Stimulated activated CD8-positive, alpha-beta memory T cell treated with anti-CD3 and anti-CD28 coated beads, Interleukin-12 subunit alpha, Interleukin-12 subunit beta, amount 100 ng/mL, for 4 hours (primary cell): Measurements from ENCODE around the gene SLC66A2.
"Not testable (repeated sequence)": the region's sequence is repeated elsewhere in the genome, so short reads cannot be mapped to it uniquely, and the experiment has no call there.

Source experiments
- DNase-seq: peaks from one replicate; pipeline ENCODE4 v3.0.0-alpha.2; 2020; ENCODE audit warnings: low read depth

The SLC66A2 gene

DNA sequence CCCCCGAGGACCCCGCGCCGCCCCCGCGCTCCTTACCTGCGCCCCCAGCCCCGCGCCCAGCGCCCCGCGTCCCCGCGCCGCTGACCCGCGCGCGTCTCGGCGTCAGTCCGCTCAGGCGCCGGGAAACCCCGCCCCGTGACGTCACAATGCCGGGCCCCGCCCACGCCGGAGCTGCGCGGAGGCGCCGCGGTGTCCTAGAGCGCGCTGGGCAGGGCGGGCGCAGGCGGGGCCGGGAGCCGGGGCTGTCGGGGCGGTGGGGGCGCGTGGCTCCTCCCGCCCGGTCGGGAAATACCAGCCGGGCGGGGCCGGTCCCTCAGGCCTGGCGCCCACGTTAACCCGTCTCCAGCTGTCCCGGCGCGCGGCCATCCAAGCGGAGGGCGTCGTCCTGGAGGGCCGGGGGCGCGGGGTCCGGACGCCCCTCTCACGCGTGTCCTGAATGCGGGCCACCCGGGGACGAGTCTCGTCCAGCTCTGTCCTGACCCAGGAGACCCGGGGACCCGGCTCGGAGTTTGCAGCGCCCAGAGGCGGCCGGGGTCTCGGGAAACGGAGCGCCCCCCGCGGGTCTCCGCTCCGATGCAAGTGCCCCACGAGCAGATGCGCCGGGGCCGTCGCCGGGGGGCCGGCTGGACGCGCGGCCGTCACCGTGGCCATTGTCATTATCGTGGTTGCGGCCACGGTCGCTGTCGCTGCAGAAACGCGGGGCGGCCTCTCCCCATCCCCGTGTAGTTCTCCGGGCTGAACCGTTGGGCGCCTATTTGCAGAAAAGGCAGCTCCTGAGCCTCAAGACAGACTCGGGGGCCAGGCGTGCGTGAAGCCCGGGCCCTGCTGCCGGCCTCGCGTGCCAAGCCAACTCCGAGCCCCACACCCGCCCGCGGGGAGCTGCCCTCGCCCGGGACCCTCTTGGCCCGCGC lies at the start of gene SLC66A2:
SLC66A2 (minus strand) TSS at position 109 of the 911 bp plus-strand sequence. CDS start 727 bp downstream, outside the sequence.
- DNase-seq: peak; percentile 92

DNA sequence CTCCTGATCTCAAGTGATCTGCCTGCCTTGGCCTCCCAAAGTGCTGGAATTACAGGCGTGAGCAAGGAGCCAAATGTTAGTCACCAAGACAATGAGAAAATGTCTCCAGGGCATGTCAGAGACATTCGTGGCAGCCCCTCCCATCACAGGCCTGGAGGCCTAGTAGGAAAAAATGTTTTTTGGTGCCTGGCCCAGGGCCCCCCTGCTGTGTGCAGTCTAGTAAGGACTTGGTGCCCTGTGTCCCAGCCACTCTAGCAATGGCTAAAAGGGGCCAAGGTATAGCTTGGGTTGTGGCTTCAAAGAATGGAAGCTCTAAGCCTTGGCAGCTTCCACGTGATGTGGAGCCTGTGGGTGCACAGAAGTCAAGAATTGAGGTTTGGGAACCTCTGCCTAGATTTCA lies 49.4 kb upstream of the SLC66A2 start:
- no peak for DNase-seq

DNA sequence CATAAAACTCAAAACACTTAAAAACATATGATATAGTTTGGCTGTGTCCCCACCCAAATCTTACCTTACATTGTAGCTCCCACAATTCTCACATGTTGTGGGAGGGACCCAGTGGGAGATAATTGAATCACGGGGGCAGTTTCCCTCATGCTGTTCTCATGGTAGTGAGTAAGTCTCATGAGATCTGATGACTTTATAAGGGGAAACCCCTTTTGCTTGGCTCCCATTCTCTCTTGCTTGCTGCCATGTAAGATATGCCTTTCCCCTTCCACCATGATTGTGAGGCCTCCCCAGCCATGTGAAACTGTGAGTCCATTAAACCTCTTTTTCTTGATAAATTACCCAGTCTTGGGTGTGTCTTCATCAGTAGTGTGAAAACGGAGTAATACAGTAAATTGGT lies 48.2 kb upstream of the SLC66A2 start:
- not testable (repeated sequence) for DNase-seq

DNA sequence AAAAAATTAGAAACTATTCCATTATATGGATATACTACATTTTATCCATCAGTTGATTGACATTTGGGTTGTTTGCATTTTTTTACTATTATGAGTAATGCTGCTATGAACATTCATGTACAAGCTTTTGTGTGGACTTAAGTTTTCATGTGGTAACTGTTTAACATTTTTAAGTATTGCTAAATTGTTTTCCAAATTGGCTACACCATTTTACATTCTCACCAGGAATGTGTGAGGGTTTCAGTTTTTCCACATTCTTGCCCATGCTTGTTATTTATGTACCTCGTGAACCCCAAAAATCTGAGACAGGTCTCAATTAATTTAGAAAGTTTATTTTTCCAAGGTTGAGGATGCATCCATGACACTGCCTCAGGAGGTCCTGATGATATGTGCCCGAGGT lies 40.0 kb upstream of the SLC66A2 start:
- DNase-seq: no peak

DNA sequence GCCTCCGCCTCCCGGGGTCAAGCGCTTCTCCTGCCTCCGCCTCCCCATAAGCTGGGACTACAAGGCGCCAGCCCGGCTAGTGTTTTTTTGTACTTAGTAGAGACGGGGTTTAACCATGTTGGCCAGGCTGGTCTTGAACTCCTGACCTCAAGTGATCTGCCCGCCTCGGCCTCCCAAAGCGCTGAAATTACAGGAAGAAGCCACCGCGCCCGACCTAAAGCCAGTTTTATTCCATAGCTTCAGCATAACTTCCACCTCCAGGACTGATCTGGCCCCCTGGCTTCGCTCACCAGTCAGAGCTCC lies 37.7 kb upstream of the SLC66A2 start:
- DNase-seq: no peak

DNA sequence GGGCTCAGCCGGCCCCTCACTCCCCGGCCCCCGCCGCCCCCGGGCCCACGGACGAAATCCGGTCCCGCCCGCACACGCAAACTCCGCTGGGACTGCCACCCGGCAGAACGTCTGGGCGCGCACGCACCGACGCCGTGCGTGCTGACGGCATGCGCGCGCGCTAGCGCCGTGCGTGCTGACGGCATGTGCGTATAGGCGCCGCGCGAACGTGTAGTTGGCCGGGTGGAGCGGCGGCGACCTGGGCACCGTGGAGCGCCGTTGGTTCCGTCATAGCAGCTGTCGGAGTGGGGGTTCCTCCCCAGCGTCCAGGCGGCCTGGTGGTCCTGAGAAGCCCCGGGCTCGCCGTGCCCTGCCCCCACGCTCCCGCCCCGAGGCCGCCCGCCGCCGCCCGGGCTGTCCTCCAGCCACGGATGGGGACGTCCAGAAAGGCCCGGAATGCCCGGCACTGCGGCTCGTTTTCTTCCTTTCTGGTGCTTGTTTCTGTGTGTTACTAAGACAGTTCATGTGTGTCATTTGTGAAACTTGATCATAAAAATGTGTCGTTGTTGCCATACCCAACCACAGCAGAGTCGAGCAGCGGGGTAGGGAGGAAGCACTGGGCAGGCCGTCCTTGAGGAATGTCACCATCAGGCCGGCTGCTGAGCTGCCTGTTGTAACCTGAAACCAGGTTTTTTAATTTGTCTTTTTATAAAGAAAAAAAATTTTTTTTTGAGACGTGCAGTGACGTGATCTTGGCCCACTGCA lies 37.2 kb upstream of the SLC66A2 start, which contains the start of gene TXNL4A:
TXNL4A (minus strand) TSS at position 113 of the 744 bp plus-strand sequence. CDS start 171 bp downstream, outside the sequence.
- DNase-seq: peak; percentile 80

DNA sequence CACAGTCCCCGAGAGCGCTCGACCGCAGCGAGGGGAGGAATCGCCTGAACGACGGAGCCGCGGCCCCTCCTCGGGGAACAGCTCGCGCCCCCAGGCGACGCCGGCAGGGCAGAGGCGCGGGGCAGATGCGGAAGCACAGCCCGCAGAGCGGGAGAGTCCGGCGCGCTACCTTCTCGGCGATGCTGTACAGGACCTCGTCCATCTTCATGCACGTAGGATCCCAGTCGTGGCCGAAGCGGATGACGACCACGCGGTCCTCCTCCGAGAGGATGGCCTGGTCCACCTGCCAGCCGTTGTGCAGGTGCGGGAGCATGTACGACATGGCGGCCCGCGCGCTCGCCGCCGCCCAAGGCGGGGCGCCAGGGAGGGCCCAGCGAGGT lies 36.6 kb upstream of the SLC66A2 start:
- DNase-seq: peak; percentile 42

DNA sequence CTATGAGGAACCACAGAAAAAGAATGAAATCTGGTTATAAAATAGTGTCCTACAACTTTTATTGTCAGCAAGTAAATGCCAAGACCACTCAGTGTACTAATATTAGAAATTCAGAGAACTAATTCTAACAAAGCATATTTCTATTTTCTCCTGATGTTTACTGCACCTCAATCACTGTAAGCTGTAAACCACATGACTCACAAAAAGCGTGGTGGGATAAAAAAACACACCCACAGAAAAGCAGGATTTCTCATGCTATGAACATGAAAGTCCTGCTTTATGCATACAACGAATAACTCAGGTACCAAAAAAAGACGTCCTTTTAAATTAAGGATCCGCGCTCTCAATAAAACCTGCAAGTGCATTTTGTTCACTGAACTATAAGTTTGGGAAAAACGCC lies 36.1 kb upstream of the SLC66A2 start:
- DNase-seq: no peak

DNA sequence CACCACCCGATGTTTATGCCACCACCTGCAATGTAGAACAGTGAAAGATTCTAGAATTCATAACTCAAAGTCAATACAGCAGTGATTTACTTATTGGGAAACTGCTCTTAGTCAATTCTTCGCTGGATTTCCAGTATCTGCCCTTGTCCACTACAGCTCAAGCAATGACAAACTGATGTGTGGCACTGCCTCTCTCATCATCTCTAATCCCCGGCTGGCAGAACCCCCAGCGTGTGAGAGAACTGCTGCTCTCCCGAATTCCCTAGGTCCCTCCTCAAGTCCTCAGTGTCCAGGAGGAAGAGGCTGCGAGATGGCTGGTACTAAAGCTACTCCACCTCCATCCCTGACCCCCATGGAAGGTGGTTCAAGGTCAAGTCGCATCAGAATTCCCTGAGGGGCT lies 35.3 kb upstream of the SLC66A2 start:
- no peak for DNase-seq

DNA sequence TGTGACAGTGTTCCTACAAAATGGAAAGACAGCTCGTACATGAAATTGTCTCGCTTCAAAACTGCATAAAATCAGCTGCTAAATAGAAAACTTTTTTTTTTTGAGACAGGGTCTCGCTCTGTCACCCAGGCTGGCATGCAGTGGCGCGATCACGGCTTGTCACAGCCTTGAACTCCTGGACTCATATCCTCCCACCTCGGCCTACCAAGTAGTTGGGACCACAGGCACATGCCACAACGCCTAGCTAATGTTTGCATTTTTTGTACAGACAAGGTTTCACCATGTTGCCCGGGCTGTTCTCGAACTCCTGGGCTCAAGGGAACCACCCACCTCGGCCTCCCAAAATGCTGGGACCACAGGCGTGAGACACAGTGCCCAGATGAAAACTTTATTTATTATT lies 33.7 kb upstream of the SLC66A2 start:
- DNase-seq: no peak

DNA sequence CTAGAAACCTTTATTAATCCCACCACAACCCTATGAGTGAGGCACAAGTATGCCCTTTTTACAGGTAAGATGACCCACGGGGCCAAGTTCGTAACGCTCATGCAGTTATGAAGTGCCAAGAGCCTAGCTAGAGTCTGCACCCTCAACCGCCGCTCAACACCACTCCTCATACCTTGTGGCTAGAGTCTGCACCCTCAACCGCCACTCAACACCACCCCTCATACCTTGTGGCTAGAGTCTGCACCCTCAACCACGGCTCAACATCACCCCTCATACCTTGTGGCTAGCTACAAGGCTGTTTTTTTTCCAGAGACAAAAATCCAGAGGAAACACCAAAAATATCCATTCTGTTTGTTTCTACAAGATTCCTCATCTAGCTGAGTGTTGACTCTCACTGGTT lies 32.3 kb upstream of the SLC66A2 start:
- no peak for DNase-seq

DNA sequence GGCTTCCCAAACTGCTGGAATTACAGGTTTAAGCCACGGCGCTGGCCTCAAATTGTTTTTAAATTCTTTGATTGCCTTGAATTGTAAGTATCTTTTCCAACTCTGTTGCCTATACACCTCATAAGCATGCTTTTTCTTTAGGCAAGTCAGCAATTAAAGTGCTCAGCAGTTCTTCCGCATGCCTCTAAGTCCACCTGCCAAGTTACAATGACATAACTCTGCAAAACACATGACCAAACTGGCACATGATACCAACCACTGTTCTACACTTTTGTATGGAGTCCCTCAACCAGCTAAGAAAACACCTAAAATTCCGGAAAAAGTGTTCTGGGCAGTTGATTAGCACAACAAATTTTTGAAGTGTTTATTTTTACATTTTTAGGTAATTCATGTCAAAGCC lies 31.8 kb upstream of the SLC66A2 start:
- DNase-seq: no peak

DNA sequence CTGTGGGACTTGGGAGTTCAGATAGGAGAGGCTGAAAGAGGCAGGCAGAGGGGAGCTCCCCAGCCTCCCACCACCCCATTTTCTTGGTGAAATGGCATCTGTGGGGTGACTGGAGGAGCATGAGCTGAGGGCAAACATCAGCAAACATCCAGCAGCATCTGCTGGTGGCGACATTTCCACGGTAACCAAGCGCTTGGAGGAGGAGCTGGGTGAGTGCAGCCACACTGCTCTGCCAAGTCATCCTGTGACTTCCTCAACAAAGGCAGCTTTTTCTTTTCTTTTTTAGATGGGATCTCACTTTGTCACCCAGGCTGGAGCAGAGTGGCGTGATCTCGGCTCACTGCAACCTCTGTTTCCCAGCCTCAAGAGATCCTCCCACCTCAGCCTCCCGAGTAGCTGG lies 31.3 kb upstream of the SLC66A2 start:
- DNase-seq: no peak

DNA sequence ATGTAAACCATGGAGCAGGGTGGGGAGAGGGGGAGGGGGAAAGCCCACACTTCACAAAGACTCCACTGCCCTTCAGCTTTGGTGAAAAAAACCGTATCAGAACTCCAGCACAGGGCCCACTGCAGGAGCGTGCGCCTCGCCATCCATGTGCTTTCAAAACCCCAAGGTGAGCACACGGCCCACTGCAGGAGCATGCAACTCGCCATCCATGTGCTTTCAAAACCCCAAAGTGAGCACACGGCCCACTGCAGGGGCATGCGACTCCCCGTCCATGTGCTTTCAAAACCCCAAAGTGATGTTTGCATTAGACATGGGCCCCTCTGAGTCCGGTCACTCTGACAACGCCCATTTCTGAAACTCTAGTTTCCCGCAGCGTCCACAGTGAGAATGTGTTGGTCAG lies 29.1 kb upstream of the SLC66A2 start:
- DNase-seq: no peak

DNA sequence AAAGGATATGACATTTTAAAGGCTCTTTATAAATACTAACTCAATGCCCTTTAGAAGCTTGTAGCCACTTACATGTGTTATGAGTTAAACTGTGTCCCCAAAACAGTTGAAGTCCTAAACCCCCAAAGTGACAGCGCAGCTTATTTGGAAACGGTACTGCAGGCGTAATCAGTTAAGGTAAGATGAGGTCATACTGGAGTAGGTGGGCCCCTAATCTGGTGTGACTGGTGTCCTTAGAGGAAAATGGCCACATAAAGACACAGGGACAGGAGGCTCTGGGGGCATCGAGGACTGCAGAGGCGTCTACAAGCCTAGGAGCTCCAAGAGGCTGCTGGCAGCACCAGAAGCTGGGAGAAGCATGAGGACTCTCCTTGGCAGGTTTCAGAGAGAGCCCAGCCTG lies 28.4 kb upstream of the SLC66A2 start:
- DNase-seq: no peak

DNA sequence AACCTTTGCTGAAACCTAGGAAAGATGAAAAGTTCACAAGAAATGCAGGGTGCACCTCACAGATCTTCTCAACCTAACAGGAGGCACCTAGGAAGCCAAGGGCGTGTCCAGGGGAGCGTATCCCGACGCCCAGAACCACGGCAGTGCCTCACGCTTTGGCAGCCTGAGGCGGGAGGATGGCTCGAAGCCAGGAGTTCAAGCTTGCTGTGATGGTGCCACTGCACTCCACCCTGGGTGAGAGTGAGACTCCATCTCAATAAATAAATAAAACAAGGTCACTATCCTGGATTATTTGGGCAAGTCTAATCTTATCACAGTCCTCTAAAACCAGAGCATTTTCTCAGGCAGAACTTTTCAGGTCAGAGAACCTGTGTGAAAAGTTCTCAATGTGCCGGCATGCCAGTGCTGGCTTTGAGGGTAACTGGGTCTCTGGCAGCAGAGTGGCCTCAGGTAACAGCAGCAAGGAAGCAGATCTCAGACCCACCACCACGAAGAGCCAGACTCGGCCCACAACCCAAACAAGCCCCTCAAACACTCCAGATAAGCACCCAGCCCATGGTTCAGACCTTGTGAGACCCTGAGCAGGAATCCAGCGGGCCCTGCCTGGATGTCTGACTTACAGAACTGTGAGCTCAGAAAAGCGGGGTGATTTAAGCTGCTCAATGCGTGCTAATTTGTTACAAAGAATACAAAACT lies 24.7 kb upstream of the SLC66A2 start:
- no peak for DNase-seq

DNA sequence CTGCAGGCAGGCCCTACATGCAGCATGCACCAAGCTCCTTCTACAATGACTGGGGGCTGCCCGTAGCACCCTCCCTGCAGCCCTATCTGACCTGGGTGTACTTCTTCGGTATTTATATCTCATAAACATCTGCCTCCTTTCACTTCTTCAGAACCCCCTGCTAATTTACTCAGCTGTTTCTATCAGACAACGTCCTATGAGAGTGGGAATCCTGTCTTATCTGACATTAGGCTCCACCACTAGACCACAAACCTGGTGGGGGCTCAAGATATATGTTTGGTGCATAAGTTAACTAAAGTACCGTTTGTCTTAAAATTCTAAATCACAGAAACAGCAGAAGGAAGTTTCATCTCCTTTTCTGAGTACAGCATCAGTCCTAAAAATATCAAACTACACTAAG lies 23.6 kb upstream of the SLC66A2 start:
- no peak for DNase-seq

DNA sequence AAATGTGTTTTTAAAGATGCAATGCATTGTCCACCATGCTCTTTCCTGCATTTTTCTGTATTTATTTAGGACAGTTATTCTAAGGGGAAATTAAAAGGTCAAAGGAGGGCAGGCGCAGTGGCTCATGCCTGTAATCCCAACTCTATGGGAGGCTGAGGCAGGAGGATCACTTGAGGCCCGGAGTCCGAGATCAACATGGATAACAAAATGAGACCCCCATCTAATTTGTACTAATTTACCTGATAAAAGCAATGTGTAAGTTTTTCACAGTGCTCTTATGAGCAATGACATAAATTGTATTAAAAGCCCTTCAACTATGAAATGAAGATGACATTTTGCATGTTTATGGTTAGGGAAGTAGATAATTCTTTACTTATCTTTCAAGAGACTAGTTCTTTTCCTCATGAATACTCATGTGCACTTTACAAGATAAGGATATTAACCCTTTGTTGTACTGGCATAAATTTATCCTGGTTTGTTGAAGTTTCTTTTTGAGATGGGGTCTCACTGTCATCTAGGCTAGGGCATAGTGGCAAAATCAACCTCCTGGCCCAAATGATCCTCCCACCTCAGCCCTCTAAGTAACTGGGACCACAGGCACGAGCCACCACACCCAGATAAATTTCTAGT lies 22.7 kb upstream of the SLC66A2 start:
- no peak for DNase-seq

DNA sequence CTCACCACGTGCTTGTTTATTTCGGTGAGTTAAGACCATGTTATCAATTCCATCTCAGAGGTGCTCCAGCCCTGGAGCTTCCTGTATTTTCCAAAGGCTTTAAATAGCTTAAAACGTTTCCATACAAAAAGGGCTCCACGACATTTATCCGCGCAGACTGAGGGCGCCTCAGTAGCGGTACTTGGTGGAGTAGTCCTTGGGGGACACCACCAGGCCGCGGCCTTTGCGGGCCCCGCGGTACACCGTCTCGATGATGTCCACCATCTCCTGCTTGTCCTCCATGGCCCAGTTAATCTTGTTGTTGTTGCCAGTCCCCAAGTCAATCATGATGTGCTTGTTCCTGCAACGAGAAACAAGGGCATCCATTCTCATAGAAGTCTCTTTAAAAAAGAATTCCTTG lies 22.1 kb upstream of the SLC66A2 start:
- no peak for DNase-seq

DNA sequence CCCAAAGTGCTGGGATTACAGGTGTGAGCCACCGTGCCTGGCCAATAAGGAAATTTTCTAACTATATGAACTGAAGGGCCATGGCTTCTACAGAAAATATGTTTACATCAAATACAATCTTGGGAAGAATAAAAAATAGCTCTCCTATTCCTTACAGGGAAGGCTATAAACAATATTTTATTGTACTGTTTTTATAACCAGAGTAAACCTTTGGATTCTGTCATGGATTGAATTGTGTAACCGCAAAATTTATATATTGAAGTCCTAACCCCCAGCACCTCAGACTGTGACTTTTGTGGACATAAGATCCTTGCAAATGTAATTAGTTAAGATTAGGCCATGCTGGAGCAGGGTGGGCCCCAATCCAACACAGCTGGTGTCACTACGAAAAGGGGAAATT lies 21.3 kb upstream of the SLC66A2 start:
- DNase-seq: no peak

DNA sequence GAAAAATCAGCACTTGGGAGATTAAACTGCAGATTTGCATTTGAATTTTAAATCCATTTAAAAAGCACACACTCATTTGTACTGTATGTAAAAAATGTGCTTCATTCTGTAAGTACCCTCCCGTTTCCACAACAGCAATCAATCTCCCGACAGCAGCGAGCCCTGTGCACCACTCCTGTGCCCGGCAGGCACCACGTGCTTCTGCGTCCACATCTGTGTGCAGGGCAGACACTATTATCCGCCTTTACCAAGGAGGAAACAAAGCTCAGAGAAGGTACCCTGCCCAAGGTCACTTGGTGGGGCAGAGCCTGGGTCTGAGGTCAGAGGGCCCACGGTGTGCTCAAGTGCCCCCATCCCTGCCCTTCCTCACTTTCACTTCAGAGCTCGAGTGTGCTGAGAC lies 20.5 kb upstream of the SLC66A2 start:
- DNase-seq: no peak

DNA sequence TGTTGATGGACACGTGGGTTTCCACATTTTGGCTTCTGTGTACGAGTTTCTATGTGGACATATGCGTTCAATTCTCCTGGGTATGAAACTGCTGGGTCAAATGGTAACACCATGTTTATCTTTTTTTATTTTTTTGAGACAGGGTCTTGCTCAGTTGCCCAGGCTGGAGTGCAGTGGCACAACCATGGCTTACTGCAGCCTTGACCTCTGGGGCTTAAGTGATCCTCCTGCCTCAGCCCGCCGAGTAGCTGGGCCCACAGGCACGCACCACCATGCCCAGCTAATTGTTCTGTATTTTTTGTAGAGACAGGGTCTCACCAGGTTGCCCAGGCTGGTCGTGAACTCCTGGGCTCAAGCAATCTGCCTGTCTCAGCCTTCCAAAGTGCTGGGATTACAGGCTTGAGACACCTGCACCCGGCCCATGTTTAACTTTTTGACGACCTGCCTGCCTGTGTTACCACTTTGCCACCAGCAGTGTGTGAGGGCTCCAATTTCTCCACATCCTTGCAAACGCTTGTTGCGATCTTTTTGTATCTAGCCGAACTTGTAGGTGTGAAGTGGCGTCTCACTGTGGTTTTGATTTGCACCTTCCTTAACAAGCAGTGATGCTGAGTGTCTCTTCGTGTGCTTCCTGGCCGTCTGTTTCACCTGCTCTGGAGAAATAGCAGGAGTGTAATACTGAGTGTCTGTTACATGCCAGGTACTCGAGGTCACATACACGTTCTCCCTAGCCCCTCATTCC lies 19.9 kb upstream of the SLC66A2 start:
- no peak for DNase-seq
